ENCODE data around the gene TRIM51.
"Not testable (repeated sequence)": the region's sequence is repeated elsewhere in the genome, so short reads cannot be mapped to it uniquely, and the experiment has no call there.

TRIM51 gene, protein sequence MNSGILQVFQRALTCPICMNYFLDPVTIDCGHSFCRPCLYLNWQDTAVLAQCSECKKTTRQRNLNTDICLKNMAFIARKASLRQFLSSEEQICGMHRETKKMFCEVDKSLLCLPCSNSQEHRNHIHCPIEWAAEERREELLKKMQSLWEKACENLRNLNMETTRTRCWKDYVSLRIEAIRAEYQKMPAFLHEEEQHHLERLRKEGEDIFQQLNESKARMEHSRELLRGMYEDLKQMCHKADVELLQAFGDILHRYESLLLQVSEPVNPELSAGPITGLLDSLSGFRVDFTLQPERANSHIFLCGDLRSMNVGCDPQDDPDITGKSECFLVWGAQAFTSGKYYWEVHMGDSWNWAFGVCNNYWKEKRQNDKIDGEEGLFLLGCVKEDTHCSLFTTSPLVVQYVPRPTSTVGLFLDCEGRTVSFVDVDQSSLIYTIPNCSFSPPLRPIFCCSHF

DNA sequence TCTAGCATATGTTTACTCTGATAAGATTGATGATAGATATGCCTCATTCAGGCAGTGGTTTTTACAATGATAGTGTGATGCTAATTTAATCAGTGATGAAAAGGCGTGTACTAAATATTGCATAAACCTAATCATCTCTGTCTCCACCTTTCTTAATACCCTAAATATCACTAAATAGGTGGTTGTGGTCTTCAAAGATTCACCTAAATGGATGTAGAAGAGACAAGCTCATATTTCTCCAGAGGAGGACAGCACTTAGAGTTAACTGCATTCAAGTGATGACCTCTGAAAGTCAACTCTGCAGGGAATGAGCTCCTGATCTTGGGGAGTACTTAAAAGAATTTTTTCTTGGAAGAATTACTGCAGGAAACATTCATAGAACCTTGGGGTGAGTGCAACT lies at the start of gene TRIM51:
Gene TRIM51, plus strand, starts transcription at position 301 of the 400 bp plus-strand sequence. CDS start 2,132 bp downstream, outside the sequence.
- ATAC-seq (ENCODE audit: low read depth); H3K27ac ChIP-seq (ENCODE audit: poor library complexity, severe bottlenecking); H3K9me3 ChIP-seq (ENCODE audit: severe bottlenecking); H3K4me1 ChIP-seq (ENCODE audit: insufficient read depth, poor library complexity, severe bottlenecking); H3K27me3 ChIP-seq (ENCODE audit: insufficient read depth, poor library complexity, severe bottlenecking); DNase-seq (ENCODE audit: low spot score); H3K36me3 ChIP-seq (ENCODE audit: low read depth); H3K4me3 ChIP-seq (ENCODE audit: severe bottlenecking): not testable (repeated sequence)

DNA sequence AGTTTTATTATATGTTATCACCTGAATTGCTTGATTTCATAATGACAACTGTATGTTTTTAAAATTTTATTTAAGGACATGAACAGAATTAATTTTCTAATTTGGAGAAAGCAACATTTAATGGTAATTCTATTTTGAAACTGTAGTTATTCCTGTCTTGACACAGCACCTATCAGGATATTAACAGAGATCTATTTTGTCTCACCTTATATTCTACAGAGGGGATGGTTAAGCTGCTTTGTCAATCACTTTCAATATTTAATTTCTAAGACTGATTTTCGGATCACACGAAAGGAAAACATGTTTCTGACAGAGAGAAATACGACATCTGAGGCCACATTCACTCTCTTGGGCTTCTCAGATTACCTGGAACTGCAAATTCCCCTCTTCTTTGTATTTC lies 44.6 kb upstream of the TRIM51 start, which contains the start of gene OR5D16:
Gene OR5D16, plus strand, starts transcription at position 301 of the 400 bp plus-strand sequence. Its CDS starts 0 bp downstream, at position 301.
- Histone ChIP-seq H3K4me3 (ENCODE audit: severe bottlenecking) (no peak within 1 kb of the TSS), H3K27me3 (ENCODE audit: insufficient read depth, poor library complexity, severe bottlenecking) (no peaks in the 10 kb centered on the region), H3K4me1 (ENCODE audit: insufficient read depth, poor library complexity, severe bottlenecking) (no peaks in the 10 kb centered on the region), H3K27ac (ENCODE audit: poor library complexity, severe bottlenecking) (no peak within 1 kb of the TSS), H3K36me3 (ENCODE audit: low read depth) (no peaks in the 10 kb centered on the region), H3K9me3 (ENCODE audit: severe bottlenecking) (no peaks in the 10 kb centered on the region)
- ATAC-seq (ENCODE audit: low read depth) (no peak), DNase-seq (ENCODE audit: low spot score) (no peak)
- TF ChIP-seq, protein P1, sequence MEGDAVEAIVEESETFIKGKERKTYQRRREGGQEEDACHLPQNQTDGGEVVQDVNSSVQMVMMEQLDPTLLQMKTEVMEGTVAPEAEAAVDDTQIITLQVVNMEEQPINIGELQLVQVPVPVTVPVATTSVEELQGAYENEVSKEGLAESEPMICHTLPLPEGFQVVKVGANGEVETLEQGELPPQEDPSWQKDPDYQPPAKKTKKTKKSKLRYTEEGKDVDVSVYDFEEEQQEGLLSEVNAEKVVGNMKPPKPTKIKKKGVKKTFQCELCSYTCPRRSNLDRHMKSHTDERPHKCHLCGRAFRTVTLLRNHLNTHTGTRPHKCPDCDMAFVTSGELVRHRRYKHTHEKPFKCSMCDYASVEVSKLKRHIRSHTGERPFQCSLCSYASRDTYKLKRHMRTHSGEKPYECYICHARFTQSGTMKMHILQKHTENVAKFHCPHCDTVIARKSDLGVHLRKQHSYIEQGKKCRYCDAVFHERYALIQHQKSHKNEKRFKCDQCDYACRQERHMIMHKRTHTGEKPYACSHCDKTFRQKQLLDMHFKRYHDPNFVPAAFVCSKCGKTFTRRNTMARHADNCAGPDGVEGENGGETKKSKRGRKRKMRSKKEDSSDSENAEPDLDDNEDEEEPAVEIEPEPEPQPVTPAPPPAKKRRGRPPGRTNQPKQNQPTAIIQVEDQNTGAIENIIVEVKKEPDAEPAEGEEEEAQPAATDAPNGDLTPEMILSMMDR (IDR thresholded peaks at IDR 0.05; ENCODE audit: poor library complexity, severe bottlenecking): no peak

DNA sequence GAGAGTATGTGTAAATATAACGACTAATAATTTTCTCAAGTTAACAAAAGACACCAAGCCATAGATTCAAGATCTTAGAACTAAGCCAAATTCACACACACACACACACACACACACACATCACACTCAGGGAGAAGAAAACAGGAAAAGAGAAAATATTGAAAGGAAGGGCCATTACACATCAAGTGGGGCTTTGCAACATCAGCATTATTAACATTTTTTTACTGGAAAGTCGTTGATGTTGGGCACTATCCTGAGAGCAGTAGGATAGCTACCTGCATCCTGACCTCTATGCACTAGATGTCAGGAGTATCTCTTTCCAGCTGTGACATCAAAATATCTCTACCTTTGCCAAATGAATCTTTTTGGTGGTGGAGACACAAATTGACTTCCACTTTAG lies 35.6 kb upstream of the TRIM51 start:
- Histone ChIP-seq H3K27ac (ENCODE audit: poor library complexity, severe bottlenecking) (no peak overlapping the region), H3K36me3 (ENCODE audit: low read depth) (no peaks in the 10 kb centered on the region), H3K4me1 (ENCODE audit: insufficient read depth, poor library complexity, severe bottlenecking) (no peaks in the 10 kb centered on the region), H3K9me3 (ENCODE audit: severe bottlenecking) (no peaks in the 10 kb centered on the region), H3K4me3 (ENCODE audit: severe bottlenecking) (no peak overlapping the region), H3K27me3 (ENCODE audit: insufficient read depth, poor library complexity, severe bottlenecking) (no peaks in the 10 kb centered on the region)
- TF ChIP-seq, protein P1 (IDR thresholded peaks at IDR 0.05; ENCODE audit: poor library complexity, severe bottlenecking): no peak
- ATAC-seq (ENCODE audit: low read depth) (no peak), DNase-seq (ENCODE audit: low spot score) (no peak)

DNA sequence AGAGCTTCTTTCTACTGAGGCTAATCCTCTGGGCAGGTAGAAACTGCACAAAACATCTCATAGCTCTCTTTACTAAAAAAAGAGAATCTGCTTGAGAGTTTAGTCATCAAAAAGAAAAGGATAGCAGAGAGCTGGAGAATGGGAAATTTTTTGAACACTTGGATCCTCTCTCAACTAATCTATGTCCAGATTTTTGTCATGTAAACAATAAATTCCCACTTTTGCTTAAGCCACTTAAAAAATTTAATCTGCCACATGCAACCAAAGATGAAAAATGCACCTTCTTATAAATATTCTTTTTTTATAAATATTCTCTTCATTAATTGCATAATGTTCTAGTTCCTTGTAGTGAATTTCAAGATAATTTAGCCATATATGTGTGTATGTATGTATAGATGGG lies 34.1 kb upstream of the TRIM51 start:
- DNase-seq (ENCODE audit: low spot score) (no peak), ATAC-seq (ENCODE audit: low read depth) (no peak)
- H3K9me3 ChIP-seq (ENCODE audit: severe bottlenecking): no peaks in the 10 kb centered on the region
- TF ChIP-seq, protein P1 (IDR thresholded peaks at IDR 0.05; ENCODE audit: poor library complexity, severe bottlenecking): no peak
- H3K4me1 ChIP-seq (ENCODE audit: insufficient read depth, poor library complexity, severe bottlenecking): no peaks in the 10 kb centered on the region
- H3K27me3 ChIP-seq (ENCODE audit: insufficient read depth, poor library complexity, severe bottlenecking): no peaks in the 10 kb centered on the region
- no peaks in the 10 kb centered on the region for H3K36me3 ChIP-seq (ENCODE audit: low read depth)
- H3K4me3 ChIP-seq (ENCODE audit: severe bottlenecking): no peak overlapping the region
- no peak overlapping the region for H3K27ac ChIP-seq (ENCODE audit: poor library complexity, severe bottlenecking)

DNA sequence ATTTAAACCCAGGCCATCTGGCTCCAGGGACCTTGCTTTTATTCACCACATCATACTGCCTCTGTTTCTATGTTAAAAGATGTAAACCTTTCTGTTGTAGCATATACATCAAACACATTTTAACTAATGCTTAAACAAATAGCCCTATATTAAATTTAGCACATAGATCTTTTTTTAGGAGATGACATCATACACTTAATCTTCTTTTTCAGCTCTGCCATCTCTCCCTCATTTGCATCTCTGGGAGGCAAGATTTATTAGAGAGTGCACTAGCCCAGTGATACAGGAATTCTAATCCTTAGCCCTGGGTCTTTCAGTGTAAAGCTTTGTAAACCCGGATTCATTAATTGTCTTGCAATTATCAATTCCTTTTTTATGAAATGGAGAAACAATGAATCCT lies 31.0 kb upstream of the TRIM51 start:
- ATAC-seq (ENCODE audit: low read depth) (no peak), DNase-seq (ENCODE audit: low spot score) (no peak)
- no peaks in the 10 kb centered on the region for H3K4me1 ChIP-seq (ENCODE audit: insufficient read depth, poor library complexity, severe bottlenecking)

More for the DNA sequence above, 31.0 kb upstream of the TRIM51 start:
- Histone ChIP-seq H3K9me3 (ENCODE audit: severe bottlenecking) (no peaks in the 10 kb centered on the region), H3K36me3 (ENCODE audit: low read depth) (no peaks in the 10 kb centered on the region), H3K4me3 (ENCODE audit: severe bottlenecking) (no peak overlapping the region), H3K27ac (ENCODE audit: poor library complexity, severe bottlenecking) (no peak overlapping the region), H3K27me3 (ENCODE audit: insufficient read depth, poor library complexity, severe bottlenecking) (no peaks in the 10 kb centered on the region)
- TF ChIP-seq, protein P1 (IDR thresholded peaks at IDR 0.05; ENCODE audit: poor library complexity, severe bottlenecking): no peak
